Activated CD4-positive, CD25-positive, alpha-beta regulatory T cell treated with anti-CD3 and anti-CD28 coated beads, Interleukin-2, amount 50 U/mL, for 16 hours (primary cell): Measurements from ENCODE around the gene KIF23.

ENCODE experiments used
- DNase-seq: peaks from one replicate; pipeline ENCODE4 v3.0.0-alpha.2; 2020; ENCODE audit warnings: low read depth, low spot score

The KIF23 gene

DNA sequence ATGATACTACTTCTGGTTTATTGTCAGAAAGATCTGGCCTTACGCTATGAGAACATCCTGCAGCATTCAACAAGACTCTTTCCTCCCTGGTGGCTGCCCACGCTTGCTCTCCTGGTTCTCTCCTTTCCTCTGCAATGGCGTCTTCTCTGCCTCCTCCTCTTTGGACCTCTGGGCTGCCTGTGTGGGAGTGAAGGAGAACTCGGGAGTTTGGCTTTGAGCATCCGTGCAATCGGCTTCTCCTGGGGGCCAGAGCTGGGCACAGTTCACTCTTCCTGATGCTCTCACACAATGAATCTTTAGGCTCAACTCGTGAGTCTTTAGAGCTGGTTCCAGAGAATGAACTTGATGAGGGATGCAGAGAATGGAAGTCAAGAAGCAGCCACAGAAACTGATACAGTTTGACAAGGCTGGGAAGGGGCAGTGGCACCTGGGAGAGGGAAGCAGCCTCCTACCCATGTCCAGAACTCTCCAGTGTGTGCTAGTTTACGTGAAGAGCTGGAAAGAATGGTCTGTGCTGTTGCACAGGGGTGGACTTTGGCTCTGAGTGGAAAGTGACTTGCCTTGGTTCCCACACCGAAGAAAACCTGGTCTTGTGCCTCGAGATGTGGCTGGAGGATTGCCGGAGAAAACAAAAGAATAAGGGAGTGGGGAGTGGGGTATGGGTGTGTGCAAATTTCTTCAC is 76.3 kb downstream of the KIF23 start:
- no peak for DNase-seq

DNA sequence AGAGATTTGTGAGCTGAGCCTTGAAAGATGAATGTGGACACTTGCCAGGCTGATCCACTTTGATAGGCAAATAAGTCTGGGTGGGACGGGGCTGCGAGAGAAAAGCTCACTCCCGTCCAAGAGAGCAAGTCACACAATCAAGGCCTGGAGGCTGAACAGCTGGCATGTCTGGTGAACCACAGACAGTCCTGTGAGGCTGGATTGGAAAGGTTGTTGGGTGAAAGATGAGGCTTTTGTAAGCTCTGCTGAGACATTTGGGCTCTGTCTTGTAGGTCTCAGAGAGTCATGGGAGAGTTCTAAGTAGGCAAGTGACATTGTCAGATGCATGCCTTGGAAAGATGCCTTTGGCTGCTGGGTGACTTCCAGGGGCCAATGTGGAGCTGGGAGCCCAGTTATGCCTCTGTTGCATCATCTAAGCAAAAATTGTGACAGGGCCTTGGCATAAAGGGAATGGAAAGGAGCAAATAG is 76.9 kb downstream of the KIF23 start:
- no peak for DNase-seq

DNA sequence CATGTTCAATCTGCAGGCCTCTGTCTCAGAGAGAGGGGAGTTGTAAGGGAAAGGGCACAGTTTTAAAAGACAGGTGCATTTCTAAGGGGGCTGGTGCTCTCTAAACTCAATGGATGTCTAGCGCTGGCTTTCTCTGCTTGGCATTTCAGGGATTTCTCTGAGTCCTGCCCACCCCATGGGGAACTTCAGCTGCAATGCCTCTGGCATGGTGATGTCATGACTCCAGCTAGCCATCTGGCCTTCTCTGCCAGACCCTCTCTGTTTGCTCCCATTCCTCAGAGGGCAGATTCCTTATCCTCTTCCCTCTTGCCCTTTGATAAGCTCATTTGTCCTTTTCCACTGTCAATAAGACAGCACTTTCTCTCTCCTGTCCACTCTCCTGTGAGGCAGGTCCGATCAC is 79.3 kb downstream of the KIF23 start:
- DNase-seq: no peak

DNA sequence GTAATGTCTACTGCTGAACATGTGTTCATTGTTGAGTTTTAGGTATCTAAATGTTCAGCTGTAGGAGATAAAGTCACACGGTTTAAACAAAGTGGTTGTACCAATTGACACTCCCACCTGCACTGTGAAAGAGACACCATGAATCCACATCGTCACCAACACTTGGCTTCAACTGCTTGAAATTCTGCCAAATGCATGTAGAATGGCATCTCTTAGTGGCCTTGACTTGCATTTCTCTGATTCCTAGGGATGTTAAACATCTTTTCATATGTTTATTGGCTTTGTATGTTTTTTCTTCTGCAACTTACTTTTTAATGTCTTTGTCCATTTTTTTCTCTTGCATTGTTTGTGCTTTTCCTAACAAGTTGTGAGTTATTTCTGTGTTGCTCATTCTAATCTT is 81.9 kb downstream of the KIF23 start:
- DNase-seq: no peak

DNA sequence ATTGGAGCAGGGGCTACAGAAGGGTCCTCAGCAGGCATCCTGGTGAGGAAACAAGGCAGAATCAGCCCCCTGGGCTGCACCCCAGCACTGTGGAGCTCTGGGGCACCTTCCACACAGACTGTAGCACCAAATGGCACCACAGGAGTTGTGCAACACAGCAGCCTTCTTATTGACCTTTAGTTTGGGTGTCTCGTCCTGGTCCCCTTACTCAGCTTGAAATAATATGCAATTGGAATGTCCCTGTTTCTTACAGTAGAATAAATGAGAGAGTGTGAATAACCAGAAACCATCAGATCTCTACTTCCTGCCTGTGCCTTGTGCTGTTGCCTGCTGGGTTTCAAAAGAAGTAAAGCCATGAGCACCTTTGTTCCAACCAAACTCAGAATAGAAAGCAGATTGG is 82.9 kb downstream of the KIF23 start:
- DNase-seq: no peak

DNA sequence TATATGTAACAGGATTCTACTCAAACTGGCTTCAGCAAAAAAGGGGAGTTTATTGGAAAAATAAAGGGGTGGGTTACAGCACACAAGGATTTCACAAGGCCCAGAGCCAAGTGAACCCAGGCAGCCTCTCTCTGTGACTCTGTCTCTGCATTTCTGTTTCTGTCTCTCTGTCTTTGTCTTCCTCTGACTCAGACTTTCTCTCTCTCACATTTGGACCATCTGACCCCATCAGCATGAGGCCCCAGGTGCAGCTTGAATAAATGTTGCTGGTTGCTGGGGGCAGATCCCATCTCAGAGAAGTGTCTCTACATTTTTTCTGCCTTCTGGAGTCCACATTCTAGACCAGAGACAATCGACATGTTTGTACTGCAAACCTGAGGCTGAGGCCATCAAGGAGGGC is 83.5 kb downstream of the KIF23 start:
- DNase-seq: no peak
